NCI-H146 treated with DMSO at 0.1 percent for 48 hours (cell line): Measurements from ENCODE around the gene TMA7.
"Not testable (repeated sequence)": the region's sequence is repeated elsewhere in the genome, so short reads cannot be mapped to it uniquely, and the experiment has no call there.

Experiments
- DNase-seq: peaks from one replicate; lab custom pipeline; 2025; ENCODE audit not compliant: unreplicated experiment; lab: John Stamatoyannopoulos, UW

Gene TMA7

GRCh38 chr3:48435774-48436476, 4.1 kb upstream of the TMA7 start:
- peak; percentile 38 for DNase-seq

GRCh38 chr3:48436477-48436787, 3.6 kb upstream of the TMA7 start:
- no peak for DNase-seq

- DNase-seq, result no peak
Measured at GRCh38 chr3:48436855-48437254, 3.2 kb upstream of the TMA7 start.

GRCh38 chr3:48437812-48438211, 2.2 kb upstream of the TMA7 start:
- no peak for DNase-seq

- DNase-seq, result no peak
Measured at GRCh38 chr3:48440590-48440958, 517 bp downstream of the TMA7 start.

GRCh38 chr3:48441940-48442339, 1.9 kb downstream of the TMA7 start:
- DNase-seq, result no peak

GRCh38 chr3:48445277-48445882, 5.3 kb downstream of the TMA7 start:
- DNase-seq, result no peak

- DNase-seq, result no peak
Measured at GRCh38 chr3:48446043-48446424, 6.0 kb downstream of the TMA7 start.

GRCh38 chr3:48446425-48447193, 6.6 kb downstream of the TMA7 start, which contains the start of gene ATRIP:
Gene ATRIP (plus strand): TSS chr3:48446737. CDS start chr3:48446846, 109 bp downstream.
- DNase-seq, result peak; percentile 49

GRCh38 chr3:48451270-48451669, 11.2 kb downstream of the TMA7 start:
- no peak for DNase-seq

GRCh38 chr3:48456456-48456855, 16.4 kb downstream of the TMA7 start:
- DNase-seq, result no peak

GRCh38 chr3:48459331-48459730, 19.3 kb downstream of the TMA7 start:
- DNase-seq, result no peak

- DNase-seq, result no peak
Measured at GRCh38 chr3:48459773-48460516, 19.9 kb downstream of the TMA7 start.

GRCh38 chr3:48460517-48460902, 20.5 kb downstream of the TMA7 start:
- no peak for DNase-seq

GRCh38 chr3:48461767-48462166, 21.7 kb downstream of the TMA7 start:
- DNase-seq, result not testable (repeated sequence)

GRCh38 chr3:48463703-48464102, 23.6 kb downstream of the TMA7 start:
- no peak for DNase-seq

GRCh38 chr3:48464713-48465221, 24.7 kb downstream of the TMA7 start:
- DNase-seq, result no peak

- DNase-seq, result no peak
Measured at GRCh38 chr3:48465237-48465530, 25.1 kb downstream of the TMA7 start.

GRCh38 chr3:48465531-48466378, 25.7 kb downstream of the TMA7 start:
- peak; percentile 89 for DNase-seq

GRCh38 chr3:48466386-48467109, 26.5 kb downstream of the TMA7 start:
- DNase-seq, result no peak
